HL-60 (cell line): ENCODE results near the gene ARHGAP26.
A peak's percentile ranks its signal among the peaks of the same experiment; 100 is the strongest.

Experiments
- DNase-seq, 2 experiments: peaks; one replicate each; pipeline ENCODE4 v3.0.0-alpha.2; 2010 to 2020; ENCODE audit warnings: low read depth in 1 of 2, low spot score in 1 of 2
- H3K27ac ChIP-seq: fragments of 250-450 bp; sonication (Bioruptor Pico); replicated peaks from 2 replicates; pipeline ENCODE4 v1.5.1; 2020; ENCODE audit warnings: mild to moderate bottlenecking, moderate library complexity
- H3K27me3 ChIP-seq: fragments of 250-450 bp; sonication (Bioruptor Pico); 2 replicates; pipeline ENCODE4 v1.5.1; 2021; ENCODE audit warnings: mild to moderate bottlenecking, moderate library complexity; ENCODE audit not compliant: insufficient read depth, poor library complexity, severe bottlenecking
- H3K4me3 ChIP-seq: replicated peaks from 2 replicates; pipeline ENCODE4 v1.5.1; 2011; ENCODE audit warnings: mild to moderate bottlenecking, control low read depth, low read length; ENCODE audit not compliant: insufficient read depth
- CTCF ChIP-seq: IDR thresholded peaks from one replicate; pipeline ENCODE4 v1.5.1; 2011; ENCODE audit warnings: low read length, control low read depth, inconsistent platforms; ENCODE audit not compliant: insufficient read depth
- GABPA ChIP-seq: IDR thresholded peaks from 2 replicates; pipeline ENCODE4 v1.6.1; 2012; ENCODE audit warnings: low read depth
- POLR2AphosphoS5 ChIP-seq: IDR thresholded peaks from 2 replicates; pipeline ENCODE4 v1.6.1; 2012; ENCODE audit warnings: low read depth
- REST ChIP-seq: IDR thresholded peaks from 2 replicates; pipeline ENCODE4 v1.6.1; 2012; ENCODE audit warnings: low read depth; ENCODE audit not compliant: insufficient replicate concordance
- SPI1 ChIP-seq: IDR thresholded peaks from 2 replicates; pipeline ENCODE4 v1.6.1; 2012; ENCODE audit warnings: low read depth, mild to moderate bottlenecking, borderline replicate concordance

ARHGAP26 gene

GRCh38 chr5:142922223-142922952, 152.2 kb downstream of the ARHGAP26 start:
- TF ChIP-seq CTCF (peak; percentile 7), POLR2AphosphoS5 (no peak)
- H3K4me3 ChIP-seq, result no peak overlapping the region
- H3K27ac ChIP-seq, result no peak overlapping the region
- peak in 1 of 2 experiments; percentile 64 for DNase-seq
- H3K27me3 ChIP-seq, result no peaks in the 10 kb centered on the region

- Histone ChIP-seq H3K27me3 (no peaks in the 10 kb centered on the region), H3K4me3 (no peak overlapping the region), H3K27ac (no peak overlapping the region)
- peak; percentile 82; the same call in 1 of the 2 replicates for TF ChIP-seq SPI1
- no peak for TF ChIP-seq GABPA
- no peak for TF ChIP-seq CTCF
- TF ChIP-seq REST, result no peak
- DNase-seq, result peak in 1 of 2 experiments; percentile 70
Measured at GRCh38 chr5:142924135-142924883, 154.1 kb downstream of the ARHGAP26 start.

- Histone ChIP-seq H3K4me3 (no peak overlapping the region), H3K27me3 (no peaks in the 10 kb centered on the region), H3K27ac (no peak overlapping the region)
- TF ChIP-seq SPI1, result no peak
- TF ChIP-seq CTCF, result no peak
- no peak for TF ChIP-seq REST
- TF ChIP-seq POLR2AphosphoS5, result no peak
- no peak for TF ChIP-seq GABPA
- no peak for DNase-seq
Measured at GRCh38 chr5:142925795-142926194, 155.6 kb downstream of the ARHGAP26 start.
